T-cell (primary cell): ENCODE data around the gene SLC1A4. TPM values are rescaled to one million over a fixed set of nuclear protein-coding genes. Genes with fewer than 3 reads are reported as not detected.
A peak's percentile ranks its signal among the peaks of the same experiment; 100 is the strongest.

Source experiments
- ATAC-seq, 4 experiments: fragments of 200-7000 bp in 3 of 4; fragments of 150-1000 bp in 1 of 4; cut with Tn5 transposase; replicated peaks in 1 of 4; 1 replicate in 3 of 4; 2 replicates in 1 of 4; pipeline ENCODE4 v1.10.0; 2021; ENCODE audit warnings: moderate library complexity in 3 of 4, mild to moderate bottlenecking in 2 of 4, moderate number of reproducible peaks in 1 of 4
- CTCF ChIA-PET, 2 donors: fragments of 300-600 bp; sonication (Branson Sonifier 250); formaldehyde crosslinking; loops; one replicate each; lab custom pipeline; 2022; ENCODE audit warnings: antibody characterized with exemption in 2 of 2; lab: Charles Lee
- POLR2A ChIA-PET, 2 donors: fragments of 300-600 bp; sonication (Branson Sonifier 250); formaldehyde crosslinking; loops; one replicate each; lab custom pipeline; 2022; ENCODE audit warnings: antibody characterized with exemption in 2 of 2; lab: Charles Lee
- DNase-seq, 35 experiments: peaks; one replicate each; pipeline versions ENCODE4 v3.0.0 to v3.0.0-alpha.2; 2013 to 2023
- H3K27ac ChIP-seq: one replicate; pipeline ENCODE4 v1.5.1; 2013; ENCODE audit warnings: low read length
- H3K27me3 ChIP-seq, 2 experiments: replicated peaks in 1 of 2; 1 replicate in 1 of 2; 2 replicates in 1 of 2; pipeline versions ENCODE4 v1.6.1 to v1.7.0; 2013; ENCODE audit warnings: low read length in 1 of 2, mixed read lengths in 1 of 2; ENCODE audit not compliant: control insufficient read depth in 2 of 2, insufficient read depth in 2 of 2; ENCODE audit errors: extremely low read depth in 1 of 2
- H3K36me3 ChIP-seq, 2 donors: 1 replicate in 1 of 2; 2 replicates in 1 of 2; pipeline versions ENCODE4 v1.6.1 to v1.7.0; 2013; ENCODE audit warnings: low read length in 1 of 2; ENCODE audit not compliant: control insufficient read depth in 2 of 2, insufficient read depth in 1 of 2; ENCODE audit errors: extremely low read depth in 1 of 2
- H3K4me1 ChIP-seq, 2 experiments: 1 replicate in 1 of 2; 2 replicates in 1 of 2; pipeline versions ENCODE4 v1.6.1 to v1.7.0; 2013; ENCODE audit warnings: low read length in 2 of 2, mixed read lengths in 1 of 2; ENCODE audit not compliant: insufficient read depth in 2 of 2, control insufficient read depth in 1 of 2; ENCODE audit errors: extremely low read depth in 1 of 2
- H3K4me3 ChIP-seq, 2 donors: 1 replicate in 1 of 2; 2 replicates in 1 of 2; pipeline versions ENCODE4 v1.5.1 to v1.7.0; 2013; ENCODE audit warnings: mild to moderate bottlenecking in 2 of 2, low read length in 1 of 2, moderate library complexity in 1 of 2; ENCODE audit not compliant: control insufficient read depth in 1 of 2; ENCODE audit errors: extremely low read depth in 1 of 2
- H3K9me3 ChIP-seq: 2 replicates; pipeline ENCODE4 v1.7.0; 2013
- H3K27ac Mint-ChIP-seq, 2 donors: one replicate each; pipeline ENCODE4 v1.8.0; 2020 to 2021; ENCODE audit warnings: mild to moderate bottlenecking in 2 of 2, mixed read lengths in 2 of 2
- H3K27me3 Mint-ChIP-seq, 2 donors: one replicate each; pipeline ENCODE4 v1.8.0; 2021 to 2022; ENCODE audit warnings: mixed read lengths in 2 of 2
- H3K36me3 Mint-ChIP-seq: one replicate; pipeline ENCODE4 v1.8.0; 2021; ENCODE audit warnings: mixed read lengths
- H3K4me1 Mint-ChIP-seq, 3 donors: one replicate each; pipeline ENCODE4 v1.8.0; 2020 to 2022; ENCODE audit warnings: mixed read lengths in 3 of 3, mild to moderate bottlenecking in 1 of 3
- H3K4me3 Mint-ChIP-seq, 3 donors: one replicate each; pipeline ENCODE4 v1.8.0; 2020 to 2022; ENCODE audit warnings: mild to moderate bottlenecking in 3 of 3, mixed read lengths in 3 of 3, moderate library complexity in 3 of 3
- H3K9me3 Mint-ChIP-seq, 3 donors: one replicate each; pipeline ENCODE4 v1.8.0; 2020 to 2022; ENCODE audit warnings: mixed read lengths in 3 of 3
- WGBS: methylation state at CpG from one replicate; pipeline ENCODE4 v1.1.5; 2013; ENCODE audit warnings: missing lambda C conversion rate; ENCODE audit not compliant: insufficient coverage; 5-methylcytosine and 5-hydroxymethylcytosine counted together
- total RNA-seq, 35 experiments: library from RNA in 6 of 35; stranded (reverse) in 6 of 35; fragments of 120-200 nt in 1 of 35; gene quantifications; one replicate each; pipeline versions ENCODE4 v1.2.1 to v1.2.4 and lab custom pipeline; 2013 to 2026

The SLC1A4 gene
- total RNA-seq, 5 donors from 2014 or later (not counting 1 experiment from before 2014, with no cell fraction given) = 1.9 to 13.8 (median 9.8) TPM

GRCh38 chr2:64987956-64988419 is 1.2 kb upstream of the SLC1A4 start:
- H3K9me3 Mint-ChIP-seq = no peaks in the 10 kb centered on the region
- no peak overlapping the region for H3K27ac ChIP-seq
- H3K36me3 Mint-ChIP-seq = no peaks in the 10 kb centered on the region
- peaks cover 2 to 22% of the 10 kb centered on the region in 2 experiments for H3K4me1 ChIP-seq
- peak overlapping the region; percentile 27 to 63 for H3K27ac Mint-ChIP-seq
- CTCF ChIA-PET = interaction anchor here in 1 of 2 donors (0.5 to 2.1 kb wide), 4 partner anchors 9 to 571 kb away, joined by 3 to 8 read pairs (median 4); partner anchors contain the start of gene CEP68
- peaks cover 18 to 35% (median 26%) of the 10 kb centered on the region in 3 donors for H3K4me1 Mint-ChIP-seq
- DNase-seq = peak in 4 of 35 experiments; percentile 23 to 55 (median 38)
- H3K4me3 Mint-ChIP-seq = peak overlapping the region; percentile 72 to 85 (median 72)
- H3K9me3 ChIP-seq = no peaks in the 10 kb centered on the region
- POLR2A ChIA-PET = interaction anchor here in 1 of 2 donors (0.6 kb wide), 2 partner anchors 68 to 240 kb away, joined by 3 to 4 read pairs; partner anchors contain the start of genes ACTR2 and CEP68
- no peak for ATAC-seq
- H3K27me3 Mint-ChIP-seq = peaks cover 0 to 7% of the 10 kb centered on the region in 2 donors
- WGBS = 0% methylated on average over 10 of the region's 12 CpGs
- peak overlapping the region; percentile 51 to 83 for H3K4me3 ChIP-seq
- H3K27me3 ChIP-seq = peaks cover 0 to 4% of the 10 kb centered on the region in 2 experiments
- no peaks in the 10 kb centered on the region for H3K36me3 ChIP-seq

GRCh38 chr2:64988420-64989125 is 626 bp upstream of the SLC1A4 start:
- POLR2A ChIA-PET = interaction anchor here in 1 of 2 donors (0.6 kb wide), 2 partner anchors 67 to 239 kb away, joined by 3 to 4 read pairs; partner anchors contain the start of genes ACTR2 and CEP68
- Histone ChIP-seq H3K27me3 (peaks cover 0 to 4% of the 10 kb centered on the region in 2 experiments), H3K9me3 (no peaks in the 10 kb centered on the region), H3K4me1 (peaks cover 2 to 22% of the 10 kb centered on the region in 2 experiments), H3K27ac (no peak overlapping the region), H3K4me3 (peak overlapping the region; percentile 51 to 83), H3K36me3 (no peaks in the 10 kb centered on the region)
- peak in 33 of 35 experiments; percentile 9 to 76 (median 40) for DNase-seq
- under 1% methylated on average over 48 of the region's 65 CpGs for WGBS
- H3K9me3 Mint-ChIP-seq = no peaks in the 10 kb centered on the region
- no peaks in the 10 kb centered on the region for H3K36me3 Mint-ChIP-seq
- H3K4me3 Mint-ChIP-seq = peak overlapping the region; percentile 72 to 89 (median 85)
- peaks cover 22 to 38% (median 26%) of the 10 kb centered on the region in 3 donors for H3K4me1 Mint-ChIP-seq
- ATAC-seq = peak; percentile 38 to 53 (median 48)
- H3K27ac Mint-ChIP-seq = peak overlapping the region; percentile 27 to 63
- peaks cover 0 to 7% of the 10 kb centered on the region in 2 donors for H3K27me3 Mint-ChIP-seq
- CTCF ChIA-PET = interaction anchor here in 1 of 2 donors (0.5 to 2.1 kb wide), 4 partner anchors 10 to 571 kb away, joined by 3 to 8 read pairs (median 4); partner anchors contain the start of gene CEP68

DNA sequence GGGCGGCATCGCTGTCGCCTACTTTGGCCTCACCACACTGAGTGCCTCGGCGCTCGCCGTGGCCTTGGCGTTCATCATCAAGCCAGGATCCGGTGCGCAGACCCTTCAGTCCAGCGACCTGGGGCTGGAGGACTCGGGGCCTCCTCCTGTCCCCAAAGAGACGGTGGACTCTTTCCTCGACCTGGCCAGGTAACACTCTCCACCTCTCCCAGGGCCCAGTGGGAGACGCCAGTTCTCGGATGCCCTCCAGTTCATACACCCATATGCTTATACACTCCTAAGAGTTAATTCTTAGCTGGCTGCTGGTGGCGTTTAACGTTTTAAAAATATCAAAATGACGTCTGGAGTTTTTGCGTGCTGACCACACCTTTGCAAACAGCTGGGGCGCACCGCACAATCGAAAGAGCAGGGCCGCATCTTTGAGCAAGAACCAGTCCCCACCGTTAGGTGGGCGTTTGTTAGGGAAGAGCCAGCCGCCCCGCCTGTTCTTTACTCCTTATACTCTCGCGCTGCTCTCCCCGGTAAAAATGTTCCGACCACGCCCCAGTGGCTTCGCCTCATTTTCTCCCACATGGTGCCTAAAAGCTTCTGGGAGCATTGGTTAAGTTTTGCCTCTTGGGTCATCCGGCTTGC is 899 bp downstream of the SLC1A4 start:
- 41% methylated on average over 29 of the region's 35 CpGs for WGBS
- Mint-ChIP-seq H3K36me3 (no peaks in the 10 kb centered on the region), H3K27me3 (peaks cover 0 to 7% of the 10 kb centered on the region in 2 donors), H3K27ac (peak overlapping the region; percentile 34 to 48), H3K4me1 (peaks cover 22 to 38% (median 26%) of the 10 kb centered on the region in 3 donors), H3K9me3 (no peaks in the 10 kb centered on the region), H3K4me3 (peak overlapping the region; percentile 84 to 89 (median 85))
- CTCF ChIA-PET = no interaction called here
- H3K4me1 ChIP-seq = peaks cover 2 to 22% of the 10 kb centered on the region in 2 experiments
- H3K4me3 ChIP-seq = peak overlapping the region; percentile 69 to 80
- H3K27ac ChIP-seq = no peak overlapping the region
- DNase-seq = peak in 1 of 35 experiments; percentile 8
- H3K36me3 ChIP-seq = no peaks in the 10 kb centered on the region
- no peak for ATAC-seq
- H3K27me3 ChIP-seq = peaks cover 0 to 4% of the 10 kb centered on the region in 2 experiments
- no peaks in the 10 kb centered on the region for H3K9me3 ChIP-seq
- POLR2A ChIA-PET = interaction anchor here (0.5 to 0.6 kb wide), 2 partner anchors 115 to 455 kb away, joined by 7 to 8 read pairs; no protein-coding TSS in a partner anchor

DNA sequence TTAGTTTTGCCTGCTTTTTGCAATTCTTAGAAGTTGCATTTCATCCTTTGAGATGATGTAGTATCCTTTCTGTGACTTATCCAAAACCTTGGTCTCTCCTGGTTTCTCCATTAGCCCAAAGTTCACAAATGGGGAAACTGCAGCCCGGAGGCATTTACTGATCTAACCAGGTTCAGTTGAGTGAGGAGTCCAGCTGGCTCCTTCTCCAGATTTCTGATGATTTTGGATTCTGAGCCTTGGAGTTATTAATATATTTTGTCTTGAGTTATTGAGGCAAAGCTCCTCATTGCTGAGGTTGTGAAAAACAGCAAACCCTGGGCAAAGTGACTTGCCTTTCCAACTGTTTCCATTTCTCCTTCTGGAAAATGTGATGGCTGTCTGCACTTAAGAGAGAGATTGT is 1.7 kb downstream of the SLC1A4 start:
- CTCF ChIA-PET = interaction anchor here in 1 of 2 donors (0.6 to 0.8 kb wide), 4 partner anchors 27 to 1142 kb away, joined by 3 to 5 read pairs (median 3); no protein-coding TSS in a partner anchor
- H3K4me1 Mint-ChIP-seq = peaks cover 22 to 38% (median 26%) of the 10 kb centered on the region in 3 donors

DNA sequence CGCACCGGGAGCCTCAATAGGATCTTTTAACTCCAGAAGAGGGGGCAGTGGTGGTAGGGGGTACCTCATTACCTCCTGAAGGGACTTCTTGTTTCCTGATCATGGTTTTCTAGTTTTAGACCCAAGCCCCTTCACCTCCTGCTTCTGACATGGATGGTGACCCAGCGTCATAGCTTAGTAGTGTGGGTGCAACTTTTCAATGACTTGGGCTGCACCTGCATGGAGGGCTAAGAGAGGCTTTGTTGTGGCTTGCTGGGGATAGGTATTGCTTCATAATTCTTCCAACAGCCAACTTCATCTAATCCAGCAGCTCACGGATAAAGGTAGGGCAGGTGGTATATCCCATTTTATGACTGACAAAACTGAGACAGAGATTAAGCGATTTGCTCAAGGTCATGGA is 3.0 kb downstream of the SLC1A4 start:
- Mint-ChIP-seq H3K4me1 (peaks cover 21 to 30% (median 22%) of the 10 kb centered on the region in 3 donors), H3K4me3 (peak overlapping the region in 1 of 3 donors; percentile 21), H3K9me3 (no peaks in the 10 kb centered on the region), H3K27ac (no peak overlapping the region), H3K36me3 (no peaks in the 10 kb centered on the region), H3K27me3 (peaks cover 0 to 7% of the 10 kb centered on the region in 2 donors)
- CTCF ChIA-PET = interaction anchor here (0.5 to 0.6 kb wide), 3 partner anchors 18 to 408 kb away, joined by 3 to 6 read pairs (median 6); no protein-coding TSS in a partner anchor
- Histone ChIP-seq H3K27me3 (peaks cover 0 to 4% of the 10 kb centered on the region in 2 experiments), H3K27ac (no peak overlapping the region), H3K4me3 (no peak overlapping the region), H3K4me1 (peaks cover 2 to 22% of the 10 kb centered on the region in 2 experiments), H3K9me3 (no peaks in the 10 kb centered on the region), H3K36me3 (no peaks in the 10 kb centered on the region)
- DNase-seq = no peak
- WGBS = no CpG with 5 or more reads among the region's 5 CpGs
- POLR2A ChIA-PET = no interaction called here
- ATAC-seq = no peak

More for the DNA sequence above, 1.7 kb downstream of the SLC1A4 start:
- Mint-ChIP-seq H3K9me3 (no peaks in the 10 kb centered on the region), H3K27me3 (peaks cover 0 to 7% of the 10 kb centered on the region in 2 donors), H3K4me3 (peak overlapping the region; percentile 84 to 89 (median 85)), H3K36me3 (no peaks in the 10 kb centered on the region), H3K27ac (peak overlapping the region in 1 of 2 donors; percentile 48)
- WGBS = no CpG with 5 or more reads among the region's 1 CpG
- Histone ChIP-seq H3K4me1 (peaks cover 2 to 22% of the 10 kb centered on the region in 2 experiments), H3K4me3 (no peak overlapping the region), H3K9me3 (no peaks in the 10 kb centered on the region), H3K36me3 (no peaks in the 10 kb centered on the region), H3K27me3 (peaks cover 0 to 4% of the 10 kb centered on the region in 2 experiments), H3K27ac (no peak overlapping the region)
- POLR2A ChIA-PET = interaction anchor here (0.6 to 0.7 kb wide), 3 partner anchors 33 to 114 kb away, joined by 3 to 8 read pairs (median 6); no protein-coding TSS in a partner anchor
- ATAC-seq = no peak
- DNase-seq = no peak
